Erythroblast (primary cell): ENCODE measurements around the gene ZPR1.

Source experiments
- GATA1 ChIP-seq: IDR thresholded peaks from 2 replicates; pipeline ENCODE4 v1.6.1; 2011; ENCODE audit warnings: low read depth, mild to moderate bottlenecking, control low read depth, low read length, moderate library complexity
- POLR2A ChIP-seq: IDR thresholded peaks from 2 replicates; pipeline ENCODE4 v1.6.1; 2011; ENCODE audit warnings: mild to moderate bottlenecking, low read length

DNA sequence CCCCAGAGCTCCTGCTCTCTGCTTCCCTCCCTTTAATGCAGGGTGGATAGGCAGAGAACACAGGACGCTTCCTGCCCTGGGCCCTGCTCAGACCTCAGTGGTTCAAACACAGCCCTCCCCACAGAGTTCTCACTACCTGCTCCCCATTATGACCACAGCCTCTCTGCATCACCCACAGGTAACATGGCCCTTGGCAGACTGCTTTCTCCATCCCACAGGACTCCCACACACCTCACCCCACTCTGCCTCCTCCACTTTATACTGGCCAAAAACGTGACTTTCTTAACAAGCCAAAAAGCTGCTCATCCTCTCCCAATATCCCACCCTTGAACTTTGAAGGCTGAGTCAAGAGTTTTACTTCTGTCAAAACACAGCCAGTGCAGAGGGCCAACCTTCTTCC is 48.8 kb downstream of the ZPR1 start:
- TF ChIP-seq POLR2A (no peak), GATA1 (no peak)
